ENCODE data around the gene ZBTB38. TPM values are rescaled to one million over a fixed set of nuclear protein-coding genes. Genes with fewer than 3 reads are reported as not detected.

ZBTB38 gene, protein sequence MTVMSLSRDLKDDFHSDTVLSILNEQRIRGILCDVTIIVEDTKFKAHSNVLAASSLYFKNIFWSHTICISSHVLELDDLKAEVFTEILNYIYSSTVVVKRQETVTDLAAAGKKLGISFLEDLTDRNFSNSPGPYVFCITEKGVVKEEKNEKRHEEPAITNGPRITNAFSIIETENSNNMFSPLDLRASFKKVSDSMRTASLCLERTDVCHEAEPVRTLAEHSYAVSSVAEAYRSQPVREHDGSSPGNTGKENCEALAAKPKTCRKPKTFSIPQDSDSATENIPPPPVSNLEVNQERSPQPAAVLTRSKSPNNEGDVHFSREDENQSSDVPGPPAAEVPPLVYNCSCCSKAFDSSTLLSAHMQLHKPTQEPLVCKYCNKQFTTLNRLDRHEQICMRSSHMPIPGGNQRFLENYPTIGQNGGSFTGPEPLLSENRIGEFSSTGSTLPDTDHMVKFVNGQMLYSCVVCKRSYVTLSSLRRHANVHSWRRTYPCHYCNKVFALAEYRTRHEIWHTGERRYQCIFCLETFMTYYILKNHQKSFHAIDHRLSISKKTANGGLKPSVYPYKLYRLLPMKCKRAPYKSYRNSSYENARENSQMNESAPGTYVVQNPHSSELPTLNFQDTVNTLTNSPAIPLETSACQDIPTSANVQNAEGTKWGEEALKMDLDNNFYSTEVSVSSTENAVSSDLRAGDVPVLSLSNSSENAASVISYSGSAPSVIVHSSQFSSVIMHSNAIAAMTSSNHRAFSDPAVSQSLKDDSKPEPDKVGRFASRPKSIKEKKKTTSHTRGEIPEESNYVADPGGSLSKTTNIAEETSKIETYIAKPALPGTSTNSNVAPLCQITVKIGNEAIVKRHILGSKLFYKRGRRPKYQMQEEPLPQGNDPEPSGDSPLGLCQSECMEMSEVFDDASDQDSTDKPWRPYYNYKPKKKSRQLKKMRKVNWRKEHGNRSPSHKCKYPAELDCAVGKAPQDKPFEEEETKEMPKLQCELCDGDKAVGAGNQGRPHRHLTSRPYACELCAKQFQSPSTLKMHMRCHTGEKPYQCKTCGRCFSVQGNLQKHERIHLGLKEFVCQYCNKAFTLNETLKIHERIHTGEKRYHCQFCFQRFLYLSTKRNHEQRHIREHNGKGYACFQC (N-terminal part only)
- 159 TPM for total RNA-seq

DNA sequence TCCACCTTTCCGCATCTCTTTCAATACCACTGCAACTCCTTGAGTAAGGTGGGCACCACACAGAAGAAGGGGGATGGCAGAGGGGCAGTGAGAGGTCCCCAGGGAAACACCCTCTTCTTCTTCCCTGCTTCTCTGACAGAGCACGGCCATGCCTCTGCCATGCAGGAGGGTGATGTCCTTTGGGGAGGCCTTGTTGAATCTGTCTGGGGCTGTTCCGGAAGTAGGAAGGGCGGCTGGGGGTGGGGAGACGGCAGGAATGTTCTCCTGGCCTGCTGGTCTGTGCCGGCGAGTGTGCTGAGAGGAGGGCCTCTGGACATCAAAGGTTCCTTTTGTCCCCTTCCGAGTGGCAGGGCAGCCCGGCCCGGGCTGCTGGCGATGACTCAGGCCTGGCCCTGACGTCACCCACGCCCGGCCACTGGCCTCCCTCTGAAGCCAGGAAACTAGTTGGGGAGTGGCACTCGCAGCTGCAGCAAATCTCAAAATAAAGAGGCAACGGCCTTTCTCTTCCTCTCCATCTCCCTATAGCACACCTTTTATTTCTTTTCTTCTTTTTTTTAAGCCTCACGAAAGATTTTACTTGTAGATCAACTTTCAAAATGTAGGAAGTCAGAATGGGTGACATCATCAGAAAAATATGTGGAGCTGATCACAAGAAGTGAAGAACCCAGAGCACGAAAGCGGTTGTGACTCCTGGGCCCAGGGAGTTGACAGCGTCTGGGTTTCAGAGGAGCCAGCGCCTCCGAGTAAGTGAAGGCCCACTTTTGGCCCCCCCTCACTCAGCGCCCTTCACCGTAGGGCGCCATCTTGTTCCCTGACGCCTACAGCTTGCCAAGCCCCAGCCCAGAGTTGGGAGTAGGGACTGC lies at the start of gene ZBTB38:
Gene ZBTB38, plus strand, starts transcription at position 443 of the 863 bp plus-strand sequence. CDS start 73,885 bp downstream, outside the sequence.
- peak; percentile 94 for DNase-seq (ENCODE audit: low spot score)

DNA sequence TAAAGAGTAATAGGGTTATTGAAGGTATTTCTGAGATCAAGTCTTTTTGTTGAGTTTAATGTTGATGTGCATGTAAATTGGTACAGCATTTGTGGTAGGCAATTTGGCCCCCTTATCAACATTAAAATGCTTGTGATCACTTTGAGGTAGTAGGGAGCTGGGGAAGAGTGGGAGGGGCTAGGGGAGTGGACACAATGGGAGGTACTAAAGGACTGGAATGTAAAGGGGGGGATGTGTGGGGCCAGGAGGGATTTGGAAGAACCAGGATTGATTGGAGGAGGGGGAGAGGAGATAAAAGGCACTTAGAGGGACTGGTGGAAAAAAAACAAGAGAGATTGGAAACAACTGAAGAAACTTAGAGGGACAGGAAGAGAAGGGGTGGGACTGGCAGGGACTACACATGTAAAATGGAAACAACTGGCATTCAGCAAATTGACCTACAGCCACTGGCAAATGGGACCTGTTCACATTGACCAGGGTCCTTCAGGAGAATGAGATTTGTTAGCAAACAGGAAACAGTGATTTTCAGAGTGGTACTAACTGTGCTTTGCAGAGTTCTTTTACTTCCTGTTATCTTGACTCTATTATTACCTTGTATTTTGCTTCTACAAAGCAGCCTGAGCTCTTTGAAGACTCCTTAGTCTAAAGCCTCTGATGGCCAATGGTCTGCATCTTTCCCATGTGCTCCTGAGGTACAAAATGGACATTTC lies 47.8 kb upstream of the ZBTB38 start:
- DNase-seq (ENCODE audit: low spot score): no peak

- no peak for DNase-seq (ENCODE audit: low spot score)
These were observed 47.2 kb upstream of the ZBTB38 start for GRCh38 chr3:141321109-141321497.

- no peak for DNase-seq (ENCODE audit: low spot score)
These were observed 44.2 kb upstream of the ZBTB38 start for GRCh38 chr3:141323936-141324704.

GRCh38 chr3:141326123-141326522 lies 42.2 kb upstream of the ZBTB38 start:
- DNase-seq (ENCODE audit: low spot score): no peak

- DNase-seq (ENCODE audit: low spot score): no peak
These were observed 41.7 kb upstream of the ZBTB38 start for GRCh38 chr3:141326626-141327025.

DNA sequence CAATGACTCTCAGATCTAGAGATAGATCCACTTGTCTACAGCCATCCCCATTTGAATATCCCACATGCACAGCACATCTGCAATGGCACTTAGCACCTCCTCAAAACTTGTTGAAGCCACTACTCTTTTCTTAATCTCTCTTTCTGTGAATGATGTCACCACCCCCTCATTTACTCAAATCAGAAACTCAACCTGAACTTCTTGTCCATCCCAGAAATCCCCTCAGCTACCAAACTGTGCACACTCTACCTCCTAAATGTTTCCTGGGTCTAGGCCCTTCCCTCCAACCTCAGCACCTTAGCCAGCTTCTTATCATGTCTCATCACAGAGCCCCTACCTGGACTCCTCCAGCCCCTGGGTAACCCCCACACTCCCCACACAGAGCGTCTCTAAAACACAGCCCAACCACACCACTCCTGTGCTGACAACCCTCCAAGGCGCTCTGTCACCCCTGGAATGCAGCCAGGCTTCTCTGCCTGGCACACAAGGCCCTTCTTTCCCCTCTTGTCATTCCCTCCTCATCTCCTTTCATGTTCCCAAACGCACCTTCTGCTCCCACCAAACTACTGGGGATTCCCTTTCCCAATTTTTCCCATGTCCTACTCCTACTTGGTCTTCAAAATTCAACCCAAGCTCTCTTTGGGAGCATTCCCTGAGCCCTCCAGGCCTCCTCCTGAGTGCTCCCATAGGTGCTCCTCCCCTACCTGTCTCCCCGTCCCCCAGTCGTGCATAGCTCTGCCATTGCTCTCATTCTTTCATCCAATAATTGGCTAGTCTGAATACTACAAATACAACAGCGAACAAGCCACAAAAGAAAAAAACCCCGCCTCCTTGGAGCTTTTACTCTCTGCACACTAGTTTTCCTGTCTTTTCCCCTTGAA lies 39.8 kb upstream of the ZBTB38 start:
- no peak for DNase-seq (ENCODE audit: low spot score)

DNA sequence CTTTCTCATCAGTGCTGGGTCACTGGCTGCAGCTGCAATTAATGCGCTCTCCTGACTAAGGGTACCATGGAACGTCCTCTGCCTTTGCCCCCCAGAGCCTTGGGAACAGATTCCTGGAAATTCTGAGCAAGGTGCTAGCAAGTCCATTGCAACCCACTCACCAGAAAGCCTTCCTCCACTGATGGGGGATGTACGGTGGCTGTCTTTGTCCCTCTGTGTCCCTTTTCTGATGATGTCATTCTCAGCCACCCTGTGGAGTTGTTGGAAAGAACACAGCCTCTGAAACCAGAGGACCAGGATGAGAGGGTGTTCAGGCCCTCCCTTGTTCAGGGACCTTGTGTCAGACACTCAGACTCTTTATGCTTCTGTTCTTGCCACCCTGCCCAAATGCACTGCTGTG lies 38.1 kb upstream of the ZBTB38 start:
- no peak for DNase-seq (ENCODE audit: low spot score)

GRCh38 chr3:141330718-141331376 lies 37.5 kb upstream of the ZBTB38 start:
- no peak for DNase-seq (ENCODE audit: low spot score)

GRCh38 chr3:141331377-141332318 lies 36.7 kb upstream of the ZBTB38 start:
- DNase-seq (ENCODE audit: low spot score): peak; percentile 52

DNA sequence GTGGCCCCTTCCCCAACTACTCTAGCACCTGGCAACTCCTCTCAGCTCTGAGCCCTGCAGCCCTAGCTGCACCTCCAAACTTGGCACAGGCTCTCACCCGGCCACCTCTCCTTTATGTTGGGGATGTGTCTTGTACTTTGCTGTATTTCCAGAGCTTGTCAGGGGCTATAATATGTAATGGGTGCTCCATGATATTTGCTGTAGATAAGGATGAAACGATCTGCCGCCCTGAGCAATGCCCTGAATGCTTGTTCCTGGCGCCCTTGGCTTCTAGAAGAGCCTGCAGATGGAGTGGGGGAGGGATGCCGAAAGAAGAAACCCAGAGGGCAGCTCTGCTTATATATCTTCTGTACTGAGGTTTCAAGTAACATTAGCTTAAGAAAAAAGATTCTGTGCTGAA lies 35.9 kb upstream of the ZBTB38 start:
- no peak for DNase-seq (ENCODE audit: low spot score)

DNA sequence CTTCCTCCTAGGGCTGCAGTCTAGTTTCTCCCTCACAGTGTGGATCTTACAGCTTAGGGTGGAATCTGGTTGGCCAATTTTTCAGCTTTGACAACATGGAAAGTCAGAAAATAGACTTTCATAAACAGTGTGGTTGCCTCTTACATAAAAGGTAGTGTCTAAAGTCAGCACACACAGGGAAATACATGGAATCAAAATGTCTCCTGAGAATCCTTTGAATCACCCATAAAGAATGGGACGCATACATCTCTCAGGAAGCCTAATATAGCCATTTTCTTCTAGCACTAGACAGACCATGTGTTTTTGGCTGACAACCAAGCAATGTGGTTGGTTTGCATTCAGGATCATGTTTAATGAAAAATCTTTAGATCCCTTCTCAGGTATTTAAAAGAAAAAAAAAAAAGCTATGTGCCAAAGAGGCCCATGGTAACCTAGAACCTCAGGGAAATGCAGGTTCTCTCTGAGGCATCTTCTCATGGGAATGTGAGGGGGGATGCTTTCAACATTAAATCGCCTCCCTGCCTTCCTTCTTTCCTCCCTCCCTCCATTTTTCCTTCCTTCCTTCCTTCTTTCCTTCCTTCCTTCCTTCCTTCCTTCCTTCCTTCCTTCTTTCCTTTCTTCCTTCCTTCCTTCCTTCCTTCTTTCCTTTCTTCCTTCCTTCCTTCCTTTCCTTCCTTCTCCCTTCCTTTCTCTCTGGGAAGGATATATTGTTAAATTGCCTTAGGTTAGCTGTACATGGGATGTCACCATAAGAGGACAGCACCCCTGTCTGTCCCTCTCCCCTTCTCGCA lies 34.3 kb upstream of the ZBTB38 start:
- DNase-seq (ENCODE audit: low spot score): no peak

DNA sequence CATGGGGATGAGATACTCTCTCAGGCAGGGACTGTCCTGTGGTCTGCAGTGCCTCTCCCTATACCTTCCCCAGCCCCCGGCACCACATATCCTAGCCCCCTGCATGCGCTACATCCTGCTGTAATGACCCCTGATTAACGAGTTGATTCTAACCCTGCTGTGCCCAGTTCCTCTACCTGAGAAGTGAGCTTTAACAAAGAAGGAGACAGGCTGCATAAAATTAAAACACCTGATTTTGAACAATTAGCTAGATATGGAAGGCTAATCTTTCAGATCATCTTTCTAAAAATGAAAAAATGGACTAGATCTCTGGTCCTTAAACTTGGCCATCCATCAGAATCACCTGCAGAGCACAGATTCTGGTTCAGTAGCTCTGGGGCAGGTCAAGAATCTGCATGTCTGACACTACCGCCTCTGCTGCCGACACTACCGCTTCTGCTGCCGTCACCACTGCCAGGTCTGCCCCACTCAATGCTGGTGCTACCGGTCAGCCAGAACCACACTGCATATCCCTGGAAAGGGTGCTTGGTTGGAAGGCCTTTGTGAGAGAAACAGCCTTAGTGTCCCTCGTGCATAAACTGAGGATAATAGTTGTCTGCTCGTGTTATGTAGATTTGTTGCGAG lies 33.6 kb upstream of the ZBTB38 start:
- no peak for DNase-seq (ENCODE audit: low spot score)

DNA sequence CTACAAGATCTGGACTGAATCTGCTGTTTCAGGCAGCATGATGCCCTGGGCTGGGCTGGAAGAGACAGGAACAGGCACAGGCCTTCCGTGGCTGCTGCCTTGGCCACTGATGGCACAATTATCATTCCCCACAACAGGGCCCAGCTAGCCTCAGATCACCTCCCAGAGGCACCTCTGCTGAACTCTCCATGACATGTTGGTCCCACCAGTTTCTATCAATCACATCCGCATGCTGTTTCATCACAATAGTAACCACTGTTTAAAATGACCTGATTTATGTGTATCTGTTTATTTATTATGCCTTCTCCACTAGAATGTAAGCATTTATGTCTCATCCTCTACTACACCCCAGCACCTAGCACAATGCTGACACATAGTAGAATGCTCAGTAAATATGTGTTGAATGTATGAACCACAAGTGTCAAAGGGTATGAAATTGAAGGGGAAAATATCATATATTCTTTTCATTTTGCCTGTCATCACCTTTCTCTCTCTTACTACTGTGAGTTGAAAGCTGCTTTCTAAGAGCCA lies 32.7 kb upstream of the ZBTB38 start:
- DNase-seq (ENCODE audit: low spot score): no peak

DNA sequence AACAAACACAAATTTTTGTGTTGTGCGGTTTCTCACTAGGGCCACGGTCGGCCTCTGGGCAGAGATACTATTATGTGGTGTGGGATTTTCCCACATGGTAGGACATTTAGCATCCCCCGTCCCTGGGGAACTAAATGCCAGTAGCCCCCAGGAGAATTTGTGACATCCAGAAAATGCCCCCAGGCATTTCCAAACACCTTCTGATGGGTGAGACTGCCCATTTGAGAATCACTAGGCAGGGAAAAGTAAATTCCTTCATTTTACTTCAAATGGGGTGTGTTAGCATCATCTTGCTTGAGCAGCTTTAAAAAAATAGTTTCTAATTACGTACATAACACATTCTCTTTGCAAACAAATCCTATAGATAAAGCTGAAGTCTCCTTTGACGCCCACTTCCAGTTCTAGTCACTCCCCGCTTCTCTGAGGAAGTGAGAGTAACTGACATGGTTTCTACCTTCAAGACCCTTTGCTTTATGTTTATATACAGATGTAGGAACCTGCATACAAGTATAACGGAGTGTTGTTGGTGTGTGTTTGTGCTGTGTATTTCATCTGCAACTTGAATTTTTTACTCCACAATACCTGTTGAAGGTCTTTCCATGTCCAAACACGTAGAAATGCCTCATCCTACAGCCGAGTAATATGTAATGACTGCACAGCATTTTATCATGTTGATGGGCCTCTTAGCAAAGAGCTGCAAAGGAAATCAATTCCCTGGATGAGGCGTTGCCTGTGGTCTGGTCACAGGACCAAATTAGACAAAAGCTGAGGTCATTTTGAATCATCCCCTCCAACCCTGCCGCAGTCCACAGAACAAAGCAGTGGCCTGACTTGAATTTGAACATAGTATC lies 31.4 kb upstream of the ZBTB38 start:
- DNase-seq (ENCODE audit: low spot score): peak; percentile 66

Measured in mucosa of gallbladder (tissue), 1 donor.